Ureter (tissue), 1 donor: ENCODE measurements around the gene EMD. TPM values are rescaled to one million over a fixed set of nuclear protein-coding genes. Genes with fewer than 3 reads are reported as not detected.
"Not testable (repeated sequence)": the region's sequence is repeated elsewhere in the genome, so short reads cannot be mapped to it uniquely, and the experiment has no call there.

Source experiments
- DNase-seq: peaks from one replicate; pipeline ENCODE4 v3.0.0-alpha.2; 2020; ENCODE audit warnings: low spot score
- total RNA-seq: library from RNA; stranded (reverse); gene quantifications from one replicate; pipeline ENCODE4 v1.2.4, GENCODE V29; 2023
- donor health status: DM: yes; HTN: yes; CAD: no.

EMD gene
- total RNA-seq, 1 donor from 2014 or later, result 80.4 TPM

DNA sequence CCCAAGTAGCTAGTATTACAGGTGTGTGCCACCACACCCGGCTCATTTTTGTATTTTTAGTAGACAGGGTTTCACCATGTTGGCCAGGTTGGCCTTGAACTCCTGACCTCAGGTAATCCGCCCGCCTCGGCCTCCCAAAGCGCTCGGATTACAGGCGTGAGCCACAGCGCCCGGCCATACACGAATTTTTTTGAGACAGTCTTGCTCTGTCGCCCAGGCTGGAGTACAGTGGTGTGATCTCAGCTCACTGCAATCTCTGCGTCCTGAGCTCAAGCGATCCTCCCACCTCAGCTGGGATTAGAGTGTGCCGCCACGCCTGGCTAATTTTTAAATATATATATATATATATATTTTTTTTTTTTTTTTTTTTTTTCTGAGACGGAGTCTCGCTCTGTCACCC, 17.3 kb downstream of the EMD start:
- not testable (repeated sequence) for DNase-seq

DNA sequence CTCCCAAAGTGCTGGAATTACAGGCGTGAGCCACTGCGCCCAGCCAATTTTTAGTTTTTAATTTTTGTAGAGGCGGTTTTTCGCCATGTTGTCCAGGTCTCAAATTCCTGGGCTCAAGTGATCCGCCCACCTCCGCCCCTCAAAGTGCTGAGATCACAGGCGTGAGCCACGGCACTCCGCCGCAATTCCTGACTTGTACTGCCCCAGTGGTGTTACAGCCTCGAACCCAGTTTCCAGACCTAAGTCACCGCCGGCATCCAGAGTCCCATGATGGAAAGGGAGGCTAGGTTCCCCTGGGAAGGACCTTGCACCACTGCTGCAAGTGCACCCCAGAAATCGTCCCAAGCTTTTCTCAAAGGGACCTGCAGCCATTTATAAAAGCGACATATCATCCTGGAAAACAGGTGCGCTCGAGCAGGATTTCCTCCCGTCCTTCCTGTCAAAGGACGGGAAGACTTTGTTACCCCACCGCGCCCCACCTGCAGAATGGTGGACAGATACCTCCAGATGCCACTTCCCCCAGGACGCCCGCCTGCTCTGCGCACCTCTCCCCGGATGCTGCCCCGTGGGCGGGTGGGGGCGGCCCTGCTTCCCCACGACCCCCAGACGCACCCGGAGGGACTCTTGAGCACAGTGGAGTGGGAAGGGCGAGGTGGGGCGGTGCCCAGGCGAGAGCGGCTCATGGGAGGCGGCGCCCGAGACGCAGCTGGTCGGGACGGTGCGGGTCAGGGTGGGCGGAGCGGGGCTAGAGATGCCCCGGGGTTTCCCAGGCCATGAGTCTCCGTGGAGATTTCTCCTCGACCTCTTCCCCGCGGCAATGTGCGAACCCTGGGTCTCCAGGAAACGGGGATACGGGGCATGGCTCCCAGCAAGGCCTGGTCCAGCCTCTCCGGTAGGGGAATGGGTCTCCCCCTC, 18.1 kb downstream of the EMD start:
- peak; percentile 81 for DNase-seq

DNA sequence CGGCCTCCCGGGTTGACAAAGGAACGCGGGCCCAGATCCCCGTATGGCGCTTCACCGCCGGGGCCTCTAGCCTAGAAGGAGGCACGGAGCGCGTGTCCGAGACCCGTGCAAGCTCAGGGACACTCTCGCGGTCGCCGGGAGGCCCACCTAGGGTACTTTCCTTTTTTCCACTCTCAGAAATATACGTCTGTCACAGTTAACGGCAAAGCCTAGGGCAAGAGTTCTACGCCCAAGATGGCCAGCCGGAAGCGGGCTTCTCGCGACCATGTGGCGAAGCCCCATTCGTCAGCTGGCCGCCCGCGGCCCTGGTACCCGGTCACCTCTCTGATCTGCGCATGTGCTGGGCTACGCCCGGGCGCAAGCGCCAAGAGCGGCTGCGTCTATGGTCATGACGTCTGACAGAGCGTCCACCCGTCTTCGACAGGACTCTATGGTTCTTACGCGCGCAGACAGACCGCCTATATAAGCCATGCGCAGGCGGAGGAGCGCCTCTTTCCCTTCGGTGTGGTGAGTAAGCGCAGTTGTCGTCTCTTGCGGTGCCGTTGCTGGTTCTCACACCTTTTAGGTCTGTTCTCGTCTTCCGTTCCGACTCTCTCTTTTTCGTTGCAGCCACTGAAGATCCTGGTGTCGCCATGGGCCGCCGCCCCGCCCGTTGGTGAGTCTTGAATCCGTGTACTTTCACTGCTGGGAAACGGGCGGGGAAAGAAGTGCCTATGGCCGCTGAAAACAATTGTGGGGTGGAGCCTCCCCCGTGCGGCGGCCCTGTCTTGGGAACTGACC, 19.0 kb downstream of the EMD start, which contains the start of gene RPL10:
Gene RPL10 (plus strand): TSS at position 490 of the 780 bp plus-strand sequence. CDS start 143 bp downstream, at position 633.
- peak; percentile 95 for DNase-seq

DNA sequence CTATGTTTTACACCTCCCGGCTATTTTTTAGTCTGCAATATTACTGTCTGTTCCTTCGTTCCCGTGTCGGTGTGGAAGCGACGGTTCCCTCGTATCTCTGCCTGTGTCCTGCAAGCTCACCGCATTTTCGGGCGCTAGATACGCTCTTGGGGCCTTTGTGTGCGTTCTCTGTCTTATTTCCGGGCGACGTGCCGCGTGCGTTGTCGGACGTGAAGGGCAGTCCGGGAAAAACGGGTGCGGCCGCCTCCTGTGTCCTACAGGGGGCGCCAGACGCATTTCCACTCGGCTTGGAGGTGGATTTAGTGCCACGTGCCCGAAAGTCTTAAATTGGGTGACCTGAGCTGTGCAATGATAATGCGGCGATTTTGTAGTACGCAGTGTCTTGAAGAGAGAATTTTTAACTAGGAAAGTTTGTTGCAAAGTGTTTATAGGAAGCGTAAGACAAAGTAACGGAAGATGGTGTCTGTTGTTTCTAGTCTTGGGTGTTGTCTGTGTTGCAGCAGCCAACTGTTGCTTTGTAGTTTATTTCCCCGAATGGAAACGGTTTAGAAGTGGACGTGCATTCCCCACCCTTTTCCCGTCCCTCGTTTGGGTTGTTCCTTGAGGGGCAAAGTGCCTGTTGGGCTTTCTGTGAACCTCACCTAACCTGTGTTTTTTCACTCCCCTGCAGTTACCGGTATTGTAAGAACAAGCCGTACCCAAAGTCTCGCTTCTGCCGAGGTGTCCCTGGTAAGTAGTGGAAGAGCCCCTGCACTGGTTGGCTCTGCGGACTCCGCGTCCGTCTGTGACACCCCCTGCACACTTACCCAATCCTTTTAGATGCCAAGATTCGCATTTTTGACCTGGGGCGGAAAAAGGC, 19.8 kb downstream of the EMD start:
- DNase-seq, result peak; percentile 90

DNA sequence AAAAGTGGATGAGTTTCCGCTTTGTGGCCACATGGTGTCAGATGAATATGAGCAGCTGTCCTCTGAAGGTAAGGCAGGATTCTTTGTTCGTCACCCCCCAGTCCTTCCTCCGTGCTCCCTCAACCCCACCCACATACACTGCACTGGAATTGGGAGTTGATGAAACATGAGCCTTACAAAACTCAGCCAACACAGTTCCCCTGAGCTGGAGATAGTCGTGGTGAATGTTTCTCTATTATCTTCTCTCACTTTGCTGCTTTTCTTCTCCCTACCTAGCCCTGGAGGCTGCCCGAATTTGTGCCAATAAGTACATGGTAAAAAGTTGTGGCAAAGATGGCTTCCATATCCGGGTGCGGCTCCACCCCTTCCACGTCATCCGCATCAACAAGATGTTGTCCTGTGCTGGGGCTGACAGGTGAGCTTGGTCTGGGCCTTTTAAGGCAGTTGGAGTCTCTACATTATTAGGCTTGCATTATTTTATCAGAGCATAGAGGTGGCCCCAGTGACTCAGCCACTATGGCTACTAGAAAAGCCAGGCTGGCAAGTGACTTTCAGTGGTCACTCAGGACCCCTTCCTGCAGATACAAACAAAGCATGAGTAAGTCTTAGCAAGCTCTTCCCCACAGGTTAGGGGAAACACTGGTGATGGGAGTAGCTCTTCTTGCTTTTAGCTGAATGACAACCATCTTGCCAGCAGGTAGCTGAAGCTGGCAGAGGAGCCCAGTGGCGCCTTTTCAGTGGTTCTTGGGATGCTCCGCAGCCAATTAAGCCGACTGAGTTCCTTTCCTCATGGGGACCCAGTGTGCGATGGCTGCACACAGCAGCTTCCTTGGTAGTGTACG, 20.7 kb downstream of the EMD start:
- no peak for DNase-seq

DNA sequence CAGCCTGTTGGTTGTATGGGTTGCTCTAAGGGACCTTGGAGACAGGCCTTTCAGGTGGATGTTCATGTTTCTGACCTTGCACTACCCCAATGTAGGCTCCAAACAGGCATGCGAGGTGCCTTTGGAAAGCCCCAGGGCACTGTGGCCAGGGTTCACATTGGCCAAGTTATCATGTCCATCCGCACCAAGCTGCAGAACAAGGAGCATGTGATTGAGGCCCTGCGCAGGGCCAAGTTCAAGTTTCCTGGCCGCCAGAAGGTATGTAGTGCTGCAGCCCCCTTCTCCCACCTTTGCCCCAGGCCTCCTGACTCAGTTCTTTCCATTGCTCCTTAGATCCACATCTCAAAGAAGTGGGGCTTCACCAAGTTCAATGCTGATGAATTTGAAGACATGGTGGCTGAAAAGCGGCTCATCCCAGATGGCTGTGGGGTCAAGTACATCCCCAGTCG, 21.3 kb downstream of the EMD start:
- not testable (repeated sequence) for DNase-seq

DNA sequence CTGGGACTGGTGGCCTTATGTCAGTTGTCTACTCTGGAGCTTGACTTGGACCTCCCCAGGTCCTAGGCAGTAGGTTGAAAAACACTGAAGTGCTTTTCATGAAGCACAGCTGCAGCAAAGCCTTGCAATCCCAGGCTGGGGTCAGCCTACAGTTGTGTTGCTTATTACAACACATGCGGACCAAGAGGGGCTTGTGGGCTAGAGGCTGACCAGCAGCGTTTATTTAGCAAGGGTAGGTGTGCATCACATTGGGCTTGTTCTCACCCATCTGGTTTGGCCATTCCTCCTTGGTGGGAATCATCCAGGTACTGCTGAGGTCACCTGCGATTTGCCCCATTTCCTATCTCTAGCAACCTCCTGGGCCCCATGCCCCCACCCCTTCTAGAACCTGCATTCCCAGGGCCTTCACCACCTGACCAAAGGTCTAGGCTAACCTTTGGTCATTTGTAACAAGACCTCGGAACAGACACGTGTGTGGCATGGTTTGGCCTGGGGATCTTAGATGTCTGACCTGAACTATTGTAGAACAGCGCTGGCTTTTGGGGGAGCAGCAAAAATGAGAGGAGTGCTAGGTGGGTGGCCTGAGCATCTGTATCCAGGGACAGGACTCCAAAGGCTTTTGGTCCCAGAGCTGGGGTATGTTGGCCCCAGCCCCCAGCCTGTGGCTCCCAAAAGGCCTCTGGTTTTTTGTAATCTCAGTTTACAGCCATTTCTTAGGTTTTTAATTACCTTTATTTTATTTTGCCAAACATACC, 22.1 kb downstream of the EMD start:
- no peak for DNase-seq

DNA sequence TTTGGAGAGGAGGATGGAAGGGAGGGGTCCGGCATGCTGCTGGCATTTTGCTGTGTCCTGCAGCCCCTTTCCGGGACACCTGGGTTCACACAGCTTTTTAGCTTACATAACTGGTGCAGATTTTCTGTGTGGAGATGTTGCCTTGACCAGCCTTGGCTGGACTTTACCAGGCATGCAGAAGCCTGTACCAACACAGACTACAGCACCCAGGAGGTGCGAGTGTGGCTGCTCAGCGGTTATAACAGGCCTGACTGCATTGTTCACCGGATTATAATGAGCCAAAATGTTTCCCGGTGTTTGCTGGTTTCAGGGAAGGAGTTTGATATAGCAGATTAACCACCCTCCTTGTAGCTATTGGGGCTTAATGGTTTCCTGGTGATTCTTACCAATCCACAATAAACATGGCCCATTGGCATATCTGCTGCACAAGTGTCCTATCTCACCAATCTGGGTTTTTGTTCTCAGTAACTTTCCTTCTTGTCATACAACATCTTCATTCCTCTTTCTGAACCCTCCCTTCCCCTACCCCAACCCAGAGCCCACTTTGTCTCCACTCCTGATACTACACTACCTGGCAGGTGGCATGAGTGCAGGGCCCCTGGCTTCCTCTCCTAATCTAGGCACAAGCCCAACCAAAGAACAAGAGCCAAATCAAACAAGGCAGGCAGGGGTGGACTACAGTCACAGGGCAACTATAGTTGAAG, 23.0 kb downstream of the EMD start:
- peak; percentile 58 for DNase-seq

DNA sequence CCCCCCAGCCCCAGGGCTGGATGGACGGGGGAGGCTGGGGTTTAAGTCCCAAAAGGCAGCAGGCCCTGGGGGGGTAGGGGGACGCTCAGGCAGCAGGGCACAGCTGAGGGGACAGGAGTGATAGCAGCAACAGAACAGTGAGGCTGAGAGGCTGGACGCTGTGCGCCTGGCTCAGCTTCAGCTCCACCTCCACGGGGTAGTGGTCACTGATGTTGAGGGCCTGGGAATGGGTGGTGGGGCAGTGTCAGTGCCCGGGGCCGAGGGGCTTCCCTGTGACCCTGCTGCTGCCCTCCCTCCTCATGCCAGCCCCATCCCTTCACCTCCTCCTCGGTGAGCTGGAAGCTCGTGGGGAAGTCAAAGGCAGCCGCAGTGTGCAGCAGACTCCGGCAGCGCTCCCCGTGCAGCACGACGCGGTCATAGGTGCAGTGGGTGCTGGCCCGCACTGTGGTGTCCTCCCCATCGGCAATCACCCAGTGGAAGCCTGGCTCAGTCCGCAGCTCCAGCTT, 23.6 kb downstream of the EMD start:
- no peak for DNase-seq

DNA sequence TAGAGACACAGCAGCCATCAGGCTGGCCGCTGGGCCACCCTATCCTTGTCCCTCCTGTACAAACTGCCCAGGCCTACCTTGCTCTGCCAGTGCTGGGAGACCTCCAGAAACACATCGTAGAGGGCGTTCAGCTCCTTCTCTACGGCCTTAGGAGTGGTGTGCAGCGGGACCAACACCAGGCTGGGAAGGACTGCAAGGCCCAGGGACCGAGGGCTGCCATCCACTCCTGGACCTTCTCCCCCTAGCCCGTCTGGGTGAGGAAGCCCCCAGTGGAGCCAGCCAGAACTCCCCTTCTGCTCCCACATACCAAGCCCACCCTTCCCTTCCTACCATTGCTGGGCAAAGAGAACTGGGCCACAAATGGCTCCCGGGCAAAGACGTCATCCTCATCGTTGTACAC, 24.1 kb downstream of the EMD start:
- DNase-seq, result no peak

DNA sequence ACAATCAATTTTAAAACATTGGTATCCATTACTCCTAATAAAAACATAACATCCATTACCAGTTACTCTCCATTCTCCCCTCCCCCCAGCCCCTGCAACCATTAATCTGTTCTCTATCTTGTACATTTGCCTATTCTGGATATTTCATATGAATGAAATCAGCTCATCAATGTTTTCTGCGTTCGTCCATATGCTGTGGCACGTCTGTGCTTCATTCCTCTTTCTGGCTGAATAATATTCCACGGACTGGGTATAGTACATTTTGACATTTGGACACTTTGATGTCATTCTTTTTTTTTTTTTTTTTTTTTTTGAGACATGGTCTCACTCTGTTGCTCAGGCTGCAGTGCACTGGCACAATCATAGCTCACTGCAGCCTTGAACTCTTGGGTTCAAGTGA, 24.8 kb downstream of the EMD start:
- DNase-seq, result no peak

DNA sequence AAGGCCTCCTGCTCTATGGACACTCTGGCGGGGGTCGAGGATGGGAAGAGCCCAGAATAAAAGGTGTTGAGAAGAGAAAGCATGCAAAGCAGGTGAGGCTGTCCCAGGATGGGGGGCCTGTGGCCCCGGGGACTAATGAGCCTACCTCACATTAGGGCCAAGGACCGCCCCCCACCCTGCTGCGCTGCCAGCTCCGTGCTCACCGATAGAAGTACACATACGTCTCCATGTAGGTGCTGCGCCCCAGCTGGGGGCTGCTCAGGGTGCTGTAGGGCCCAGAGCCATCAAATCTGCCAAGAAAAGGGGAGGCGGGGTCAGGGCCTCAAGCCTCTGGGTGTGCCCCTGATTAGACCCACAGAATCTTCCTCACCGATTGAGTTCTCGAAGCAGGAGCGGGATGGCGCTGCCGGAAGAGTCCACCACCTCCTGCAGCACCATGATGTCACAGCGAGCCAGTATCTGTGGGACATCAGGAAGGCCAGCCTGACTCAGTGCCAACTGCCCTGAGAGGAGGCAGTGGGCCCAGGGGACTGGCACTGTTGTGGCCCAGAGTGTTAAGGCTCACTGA, 25.6 kb downstream of the EMD start:
- DNase-seq, result no peak

DNA sequence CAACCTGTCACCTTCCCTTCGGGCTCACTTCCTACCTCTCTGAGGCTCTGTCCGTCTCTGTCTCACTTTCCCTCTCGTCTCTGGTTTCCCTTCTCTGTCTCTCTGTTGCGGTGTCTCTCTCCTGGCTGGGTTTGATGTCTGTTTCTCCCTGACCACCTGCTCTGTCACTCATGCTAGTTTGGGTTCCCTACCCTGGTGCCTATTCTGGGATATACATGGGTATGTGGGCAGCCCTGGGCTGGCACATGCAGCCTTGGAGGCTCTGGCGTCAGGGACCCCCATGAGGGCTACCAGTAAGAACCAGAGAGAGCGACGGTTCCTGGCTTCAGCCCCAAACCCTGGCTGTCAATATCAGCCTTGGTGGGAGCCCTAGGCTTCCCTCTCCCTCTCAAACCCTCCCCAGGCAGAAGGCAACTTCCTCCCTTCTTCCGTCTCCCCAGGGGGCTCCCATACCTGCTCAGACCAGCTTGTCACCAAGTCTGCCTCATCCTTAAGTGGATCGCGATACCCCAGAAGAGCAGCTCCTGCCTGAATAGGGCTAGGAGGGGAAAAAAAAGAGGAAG, 29.6 kb downstream of the EMD start:
- no peak for DNase-seq

DNA sequence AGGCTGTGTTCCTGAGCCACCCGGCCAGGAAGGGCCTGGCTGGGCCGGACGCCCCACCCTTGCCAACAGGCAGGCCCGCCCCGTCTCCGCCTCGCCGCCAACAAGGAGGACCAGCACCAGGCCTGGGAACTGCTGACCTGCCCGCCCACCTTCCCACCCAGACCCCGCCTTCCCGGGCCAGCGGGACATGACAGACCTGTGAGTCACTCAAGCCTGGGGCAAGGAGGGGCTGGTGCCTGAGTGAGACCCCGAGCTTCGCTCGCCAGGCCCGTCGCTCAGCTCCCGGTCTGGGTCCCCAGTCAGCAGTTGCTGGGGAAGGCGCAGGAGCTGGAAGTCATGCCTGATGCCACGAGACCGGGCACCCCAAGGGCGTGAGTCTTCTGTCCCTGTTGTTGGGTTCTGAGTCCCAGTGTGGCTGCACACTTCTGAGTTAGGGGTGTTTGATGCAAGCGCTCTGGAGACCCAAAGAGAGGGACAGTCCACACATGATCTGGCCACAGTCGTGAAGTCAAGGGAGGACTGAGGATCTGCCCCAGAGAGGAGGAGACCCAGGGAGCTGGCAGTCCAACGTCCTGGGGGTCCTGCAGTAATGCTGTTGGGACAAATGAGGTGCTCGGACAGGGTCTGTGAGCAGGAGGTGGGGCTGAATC, 30.3 kb downstream of the EMD start, which contains the start of gene DNASE1L1:
Gene DNASE1L1 (minus strand): TSS at position 33 of the 650 bp plus-strand sequence. CDS start 3,686 bp downstream, outside the sequence.
- DNase-seq, result peak; percentile 89

DNA sequence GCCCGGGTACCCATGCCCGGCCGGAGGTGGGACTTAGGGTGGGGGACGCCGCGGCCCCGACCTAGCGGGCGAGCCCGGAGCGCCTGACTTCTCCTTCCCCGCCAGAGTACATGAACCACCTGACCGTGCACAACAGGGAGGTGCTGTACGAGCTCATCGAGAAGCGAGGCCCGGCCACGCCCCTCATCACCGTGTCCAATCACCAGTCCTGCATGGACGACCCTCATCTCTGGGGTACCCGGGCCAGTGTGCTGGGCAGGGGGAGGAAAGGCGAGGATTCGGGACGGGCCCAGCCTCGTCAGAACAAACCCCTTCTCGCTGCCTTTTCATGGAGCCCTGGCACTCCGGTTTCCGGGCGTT, 32.9 kb downstream of the EMD start:
- DNase-seq, result peak; percentile 74

DNA sequence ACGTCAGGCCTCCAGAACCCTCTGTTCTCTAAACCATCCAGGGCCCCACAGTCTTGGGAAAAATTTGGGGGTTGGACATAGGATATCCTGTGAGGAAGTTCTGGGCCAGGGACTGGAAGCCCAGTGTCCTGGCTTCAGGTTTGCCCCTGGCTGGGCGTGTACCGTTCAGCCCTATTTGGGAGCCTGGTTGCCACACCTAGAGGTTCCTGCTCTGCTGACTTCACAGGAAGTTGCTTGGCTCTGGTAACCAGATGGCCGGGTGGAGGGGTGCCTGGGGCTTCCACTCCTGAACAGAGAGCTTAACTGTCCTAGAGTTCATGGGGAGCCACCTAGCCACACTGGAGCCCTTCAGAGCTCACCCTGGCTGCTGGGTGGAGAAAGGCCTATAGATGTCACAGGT, 33.4 kb downstream of the EMD start:
- DNase-seq, result no peak

DNA sequence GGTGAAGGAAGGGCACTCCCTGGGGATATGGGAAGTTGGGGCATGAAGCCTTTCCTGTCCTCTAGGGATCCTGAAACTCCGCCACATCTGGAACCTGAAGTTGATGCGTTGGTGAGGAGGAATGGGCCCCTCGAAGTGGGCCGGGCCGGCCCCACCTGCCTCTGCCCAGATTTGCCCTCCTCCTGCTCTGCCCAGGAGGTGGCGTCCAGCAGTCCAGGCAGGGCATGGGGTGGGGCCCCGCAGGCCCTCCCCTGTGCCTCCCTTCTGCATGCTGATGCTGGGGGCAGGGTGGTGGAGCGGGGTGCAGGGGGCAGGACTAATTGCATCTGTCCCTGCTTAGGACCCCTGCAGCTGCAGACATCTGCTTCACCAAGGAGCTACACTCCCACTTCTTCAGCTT, 34.0 kb downstream of the EMD start:
- DNase-seq, result no peak

DNA sequence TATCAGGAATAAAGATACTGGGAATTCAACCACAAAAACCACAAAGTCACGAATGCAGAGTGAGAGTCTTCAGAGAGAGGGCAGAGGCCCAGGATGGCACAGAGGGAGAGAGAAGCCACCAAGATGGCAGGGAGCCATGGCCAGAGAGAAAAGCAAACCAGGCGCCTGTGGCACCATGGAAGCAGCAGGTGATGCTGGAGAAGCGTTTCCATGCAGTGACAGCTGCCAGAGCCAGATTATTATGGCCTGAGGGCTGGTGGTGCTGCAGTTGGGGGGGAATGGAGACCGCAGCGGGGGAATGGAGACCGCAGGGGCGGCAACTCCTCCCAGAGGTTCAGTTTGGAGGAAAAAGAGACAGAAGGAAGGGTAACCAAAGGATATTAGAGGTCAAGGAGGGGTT, 38.1 kb downstream of the EMD start:
- no peak for DNase-seq
